C4-2B (cell line): ENCODE data around the gene CD1B.

Experiments
- ZFX ChIP-seq: fragments of 450-650 bp; IDR thresholded peaks from 2 replicates; pipeline ENCODE4 v1.6.1; 2017
- TF ChIP-seq, protein P1 (sequence below): fragments of 450-650 bp; conservative IDR thresholded peaks from 2 replicates; pipeline ENCODE4 v1.5.1; 2017; ENCODE audit warnings: mild to moderate bottlenecking

DNA sequence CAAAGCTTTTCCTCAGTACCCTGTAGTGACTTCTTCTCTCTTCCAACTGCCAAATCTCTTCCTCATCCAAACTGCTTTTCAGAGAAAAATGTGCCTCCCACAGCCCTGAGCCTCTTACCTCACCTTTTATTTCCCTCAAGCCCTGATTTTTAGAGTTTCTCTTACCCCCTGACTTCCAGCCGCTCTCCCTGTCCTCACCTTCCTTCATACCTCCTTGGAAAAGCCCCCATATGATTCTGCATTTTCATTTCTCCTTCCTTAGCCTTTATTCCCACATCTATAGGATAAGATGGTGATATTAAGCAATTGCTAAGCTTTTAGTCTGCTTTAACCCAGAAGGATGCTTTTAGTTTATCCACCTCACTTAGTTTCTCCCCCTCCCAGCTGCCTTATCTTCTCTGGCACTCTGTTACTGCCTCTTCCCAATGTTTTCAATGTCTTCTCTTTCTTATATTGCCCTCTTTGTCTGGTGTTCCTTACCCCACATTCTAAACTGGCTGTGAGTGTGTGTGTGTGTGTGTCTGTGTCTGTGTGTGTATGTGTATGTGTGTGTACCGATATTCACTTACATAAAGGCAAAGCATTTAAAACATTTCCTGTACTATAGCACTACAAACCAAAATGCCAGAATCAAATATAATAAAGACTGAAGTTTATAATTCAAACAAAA is at the start of gene CD1B:
- TF ChIP-seq, protein P1, sequence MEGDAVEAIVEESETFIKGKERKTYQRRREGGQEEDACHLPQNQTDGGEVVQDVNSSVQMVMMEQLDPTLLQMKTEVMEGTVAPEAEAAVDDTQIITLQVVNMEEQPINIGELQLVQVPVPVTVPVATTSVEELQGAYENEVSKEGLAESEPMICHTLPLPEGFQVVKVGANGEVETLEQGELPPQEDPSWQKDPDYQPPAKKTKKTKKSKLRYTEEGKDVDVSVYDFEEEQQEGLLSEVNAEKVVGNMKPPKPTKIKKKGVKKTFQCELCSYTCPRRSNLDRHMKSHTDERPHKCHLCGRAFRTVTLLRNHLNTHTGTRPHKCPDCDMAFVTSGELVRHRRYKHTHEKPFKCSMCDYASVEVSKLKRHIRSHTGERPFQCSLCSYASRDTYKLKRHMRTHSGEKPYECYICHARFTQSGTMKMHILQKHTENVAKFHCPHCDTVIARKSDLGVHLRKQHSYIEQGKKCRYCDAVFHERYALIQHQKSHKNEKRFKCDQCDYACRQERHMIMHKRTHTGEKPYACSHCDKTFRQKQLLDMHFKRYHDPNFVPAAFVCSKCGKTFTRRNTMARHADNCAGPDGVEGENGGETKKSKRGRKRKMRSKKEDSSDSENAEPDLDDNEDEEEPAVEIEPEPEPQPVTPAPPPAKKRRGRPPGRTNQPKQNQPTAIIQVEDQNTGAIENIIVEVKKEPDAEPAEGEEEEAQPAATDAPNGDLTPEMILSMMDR: no peak
- TF ChIP-seq ZFX: no peak
